ENCODE data around the gene IL17REL. TPM values are rescaled to one million over a fixed set of nuclear protein-coding genes. Genes with fewer than 3 reads are reported as not detected.

Gene IL17REL
- total RNA-seq, 6 donors from 2014 or later = 0.06 TPM; not detected in 5

DNA sequence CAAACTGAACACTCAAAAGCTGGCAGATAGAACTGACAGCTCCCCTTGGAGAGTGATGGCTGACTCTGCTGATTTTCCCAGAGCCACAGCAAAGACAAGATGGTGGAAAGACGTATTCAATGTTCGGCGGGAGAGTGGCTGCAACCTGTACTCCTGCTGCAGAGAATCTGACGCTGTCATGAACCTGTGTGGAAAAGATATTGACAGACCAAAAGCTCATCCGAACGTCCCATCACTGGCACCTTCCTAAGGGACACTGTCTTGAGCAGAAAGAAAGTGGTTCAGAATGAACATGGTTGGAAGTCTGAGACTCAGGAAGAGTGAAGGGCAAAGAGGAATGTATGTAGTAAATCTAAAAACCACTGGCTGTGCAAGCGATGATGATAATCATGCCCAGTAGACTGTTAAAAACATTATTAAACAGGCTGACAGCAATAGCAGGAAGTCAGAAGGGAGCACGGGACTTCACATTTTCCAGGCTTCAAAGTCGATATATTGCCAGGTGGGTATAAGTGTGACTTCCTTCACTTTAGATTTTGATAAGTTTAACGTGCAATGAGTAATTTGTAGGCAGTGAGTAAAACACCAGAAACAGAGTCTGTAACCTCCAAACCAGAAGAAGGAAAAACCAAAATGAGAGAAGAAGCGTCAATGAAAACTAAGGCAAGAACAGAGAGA, 6.2 kb upstream of the IL17REL start:
- no peak overlapping the region for H3K4me3 ChIP-seq
- ATAC-seq (ENCODE audit: low FRiP score in 2 of 2) (no peak), DNase-seq (no peak)
- H3K36me3 ChIP-seq = no peaks in the 10 kb centered on the region
- H3K4me1 ChIP-seq = peaks cover 7 to 15% (median 10%) of the 10 kb centered on the region in 4 donors
- 48 to 61% methylated on average over 11 of the region's 11 CpGs for WGBS, 2 donors
- H3K27ac ChIP-seq = no peak overlapping the region
- H3K27me3 ChIP-seq = peaks cover 7 to 23% (median 16%) of the 10 kb centered on the region in 4 donors
- no peaks in the 10 kb centered on the region for H3K9me3 ChIP-seq
- TF ChIP-seq POLR2AphosphoS5 (IDR thresholded peaks at IDR 0.05) (no peak), EP300 (IDR thresholded peaks at IDR 0.05) (no peak), POLR2A (IDR thresholded peaks at IDR 0.05) (no peak)
- TF ChIP-seq, protein P1, sequence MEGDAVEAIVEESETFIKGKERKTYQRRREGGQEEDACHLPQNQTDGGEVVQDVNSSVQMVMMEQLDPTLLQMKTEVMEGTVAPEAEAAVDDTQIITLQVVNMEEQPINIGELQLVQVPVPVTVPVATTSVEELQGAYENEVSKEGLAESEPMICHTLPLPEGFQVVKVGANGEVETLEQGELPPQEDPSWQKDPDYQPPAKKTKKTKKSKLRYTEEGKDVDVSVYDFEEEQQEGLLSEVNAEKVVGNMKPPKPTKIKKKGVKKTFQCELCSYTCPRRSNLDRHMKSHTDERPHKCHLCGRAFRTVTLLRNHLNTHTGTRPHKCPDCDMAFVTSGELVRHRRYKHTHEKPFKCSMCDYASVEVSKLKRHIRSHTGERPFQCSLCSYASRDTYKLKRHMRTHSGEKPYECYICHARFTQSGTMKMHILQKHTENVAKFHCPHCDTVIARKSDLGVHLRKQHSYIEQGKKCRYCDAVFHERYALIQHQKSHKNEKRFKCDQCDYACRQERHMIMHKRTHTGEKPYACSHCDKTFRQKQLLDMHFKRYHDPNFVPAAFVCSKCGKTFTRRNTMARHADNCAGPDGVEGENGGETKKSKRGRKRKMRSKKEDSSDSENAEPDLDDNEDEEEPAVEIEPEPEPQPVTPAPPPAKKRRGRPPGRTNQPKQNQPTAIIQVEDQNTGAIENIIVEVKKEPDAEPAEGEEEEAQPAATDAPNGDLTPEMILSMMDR (IDR thresholded peaks at IDR 0.05) = no peak

DNA sequence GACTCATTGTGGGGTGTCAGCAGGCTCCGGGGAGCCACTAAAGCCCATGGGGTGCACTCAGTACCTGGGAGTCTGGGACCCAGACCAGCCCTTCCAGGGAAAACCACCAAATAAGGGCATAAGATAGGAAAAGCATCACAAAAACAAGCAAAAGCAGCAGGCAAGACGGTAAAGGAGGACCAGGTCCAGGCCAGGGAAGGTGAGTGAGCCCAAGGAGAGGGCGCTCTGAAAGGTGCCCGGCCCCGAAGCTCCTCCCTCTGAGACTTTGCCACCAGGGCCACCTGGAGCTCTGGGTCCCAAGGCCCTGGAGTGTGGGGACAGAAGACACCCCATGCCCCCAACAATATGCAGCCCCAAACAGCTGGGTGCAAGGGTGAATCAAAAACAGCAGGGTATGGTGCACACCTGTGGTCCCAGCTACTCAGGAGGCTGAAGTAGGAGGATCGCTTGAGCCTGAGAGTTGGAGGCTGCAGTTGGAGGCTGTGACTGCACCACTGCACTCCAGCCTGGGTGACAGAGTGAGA, 5.2 kb upstream of the IL17REL start:
- no peak for ATAC-seq (ENCODE audit: low FRiP score in 2 of 2)
- no peaks in the 10 kb centered on the region for H3K36me3 ChIP-seq
- DNase-seq = no peak
- peaks cover 7 to 24% (median 16%) of the 10 kb centered on the region in 4 donors for H3K27me3 ChIP-seq
- TF ChIP-seq, protein P1 (IDR thresholded peaks at IDR 0.05) = no peak
- TF ChIP-seq EP300 (IDR thresholded peaks at IDR 0.05) = no peak
- H3K4me1 ChIP-seq = peaks cover 9 to 16% (median 10%) of the 10 kb centered on the region in 4 donors
- 88 to 91% methylated on average over 6 of the region's 6 CpGs for WGBS, 2 donors
- H3K9me3 ChIP-seq = no peaks in the 10 kb centered on the region
- no peak overlapping the region for H3K27ac ChIP-seq
- H3K4me3 ChIP-seq = no peak overlapping the region

DNA sequence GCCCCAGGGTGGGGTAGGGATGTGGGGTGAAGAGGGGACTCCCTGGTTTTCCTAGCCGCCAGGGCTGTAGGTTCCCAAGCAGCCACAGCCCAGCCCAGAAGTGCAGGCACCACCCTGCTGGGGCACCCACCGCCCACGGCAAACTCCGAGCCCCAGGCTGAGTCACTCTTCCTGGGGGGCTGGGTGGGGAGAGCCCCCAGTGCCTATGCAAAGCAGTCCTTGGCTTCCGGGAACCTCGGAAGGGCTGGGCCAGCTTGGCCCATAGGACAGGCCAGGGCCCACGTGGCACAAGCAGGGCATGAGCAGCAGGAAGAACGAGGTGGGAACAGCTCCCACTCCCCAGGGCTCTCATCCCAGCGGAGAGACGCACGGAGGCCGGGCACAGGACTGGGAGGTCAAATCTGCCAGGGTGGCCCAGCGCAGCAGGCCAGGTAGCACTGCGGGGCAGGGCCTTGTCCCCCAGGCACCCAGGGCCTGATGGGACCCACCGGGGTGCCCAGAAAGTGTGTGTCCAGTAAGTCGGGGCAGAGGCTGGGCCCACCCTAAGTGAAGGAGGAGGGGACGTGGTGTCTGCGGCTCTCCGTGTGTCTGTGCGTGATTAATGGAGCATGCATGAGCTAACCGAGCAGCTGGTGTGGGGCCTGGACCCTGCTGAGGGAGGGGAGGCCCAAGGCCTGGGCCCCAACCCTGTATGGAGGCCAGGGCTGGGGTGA, 4.6 kb upstream of the IL17REL start:
- H3K27me3 ChIP-seq = peaks cover 7 to 29% (median 20%) of the 10 kb centered on the region in 4 donors
- no peak for TF ChIP-seq POLR2AphosphoS5 (IDR thresholded peaks at IDR 0.05)
- TF ChIP-seq, protein P1 (IDR thresholded peaks at IDR 0.05) = no peak
- TF ChIP-seq EP300 (IDR thresholded peaks at IDR 0.05) = no peak
- TF ChIP-seq POLR2A (IDR thresholded peaks at IDR 0.05) = no peak
- peak; percentile 21 to 67 for DNase-seq

DNA sequence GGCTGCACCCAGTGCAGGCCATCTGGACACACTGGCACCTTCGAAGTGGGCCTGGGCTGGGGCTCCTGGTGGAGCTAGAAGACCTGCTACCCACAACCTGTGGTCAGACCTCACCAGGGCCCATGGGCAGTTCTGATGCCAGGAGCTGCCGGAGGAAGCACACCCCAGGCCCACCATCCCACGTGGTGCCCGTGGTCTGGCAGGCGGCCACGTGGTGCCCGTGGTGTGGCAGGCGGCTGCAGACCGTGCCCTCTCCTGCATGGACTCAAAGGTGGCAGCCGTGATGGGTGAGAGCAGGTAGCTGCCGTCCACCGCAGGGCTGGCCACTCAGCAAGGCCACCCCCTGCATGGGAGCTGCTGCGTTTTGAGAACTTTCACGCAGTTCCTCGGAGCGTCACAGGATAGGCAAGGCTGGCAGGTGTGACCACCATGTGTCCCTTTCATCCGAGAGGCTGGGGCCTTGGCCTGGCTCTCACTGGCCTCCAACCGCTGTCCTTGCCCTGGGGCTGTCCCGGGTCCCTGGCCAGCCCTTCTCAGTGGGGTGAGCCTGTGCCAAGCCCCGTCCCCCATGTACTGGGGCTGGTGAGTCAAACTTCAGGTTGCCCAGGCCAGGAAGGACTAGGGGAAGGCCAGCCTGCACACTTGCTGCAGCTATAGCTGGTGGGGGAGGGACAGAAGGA, 3.9 kb upstream of the IL17REL start:
- 77% methylated on average over 17 of the region's 20 CpGs; no CpG with 5 or more reads in 1 of the 2 donors for WGBS, 2 donors
- Histone ChIP-seq H3K4me3 (no peak overlapping the region), H3K36me3 (no peaks in the 10 kb centered on the region), H3K9me3 (no peaks in the 10 kb centered on the region), H3K27ac (no peak overlapping the region), H3K27me3 (peaks cover 7 to 35% (median 24%) of the 10 kb centered on the region in 4 donors), H3K4me1 (peaks cover 9 to 30% (median 14%) of the 10 kb centered on the region in 4 donors)
- ATAC-seq (ENCODE audit: low FRiP score in 2 of 2) = no peak
- DNase-seq = peak; percentile 19 to 78
- TF ChIP-seq EP300 (IDR thresholded peaks at IDR 0.05) = no peak
- no peak for TF ChIP-seq POLR2A (IDR thresholded peaks at IDR 0.05)
- TF ChIP-seq, protein P1 (IDR thresholded peaks at IDR 0.05) = no peak
- TF ChIP-seq POLR2AphosphoS5 (IDR thresholded peaks at IDR 0.05) = no peak

More for the DNA sequence above, 4.6 kb upstream of the IL17REL start:
- Histone ChIP-seq H3K4me1 (peaks cover 9 to 23% (median 13%) of the 10 kb centered on the region in 4 donors), H3K4me3 (no peak overlapping the region), H3K9me3 (no peaks in the 10 kb centered on the region), H3K27ac (no peak overlapping the region), H3K36me3 (no peaks in the 10 kb centered on the region)
- WGBS, 2 donors = 78 to 80% methylated on average over 12 to 21 of the region's 21 CpGs
- ATAC-seq (ENCODE audit: low FRiP score in 2 of 2) = no peak
